ENCODE results near the gene ICAM5. TPM values are rescaled to one million over a fixed set of nuclear protein-coding genes. Genes with fewer than 3 reads are reported as not detected.
"Not testable (repeated sequence)": the region's sequence is repeated elsewhere in the genome, so short reads cannot be mapped to it uniquely, and the experiment has no call there.

ICAM5 gene
- total and polyA plus RNA-seq, 4 donors, result 4.1 to 32.1 (median 18.6) TPM

- Histone ChIP-seq H3K9ac (ENCODE audit: insufficient read depth in 1 of 2, low read length in 2 of 2) (peak overlapping the region in 1 of 2 donors; percentile 40), H3K4me1 (ENCODE audit: control insufficient read depth in 5 of 5, insufficient read depth in 5 of 5, low read length in 5 of 5) (peaks cover 0 to 25% (median 9%) of the 10 kb centered on the region in 5 donors), H3K27me3 (ENCODE audit: control insufficient read depth in 3 of 3, insufficient read depth in 3 of 3, low read length in 2 of 3) (no peaks in the 10 kb centered on the region), H3K4me3 (peak overlapping the region; percentile 47), H3K27ac (ENCODE audit: low read depth in 1 of 2, low read length in 1 of 2) (peak overlapping the region; percentile 76 to 89), H3K9me3 (ENCODE audit: control insufficient read depth in 4 of 4, insufficient read depth in 3 of 4, low read length in 3 of 4) (no peaks in the 10 kb centered on the region), H3K36me3 (ENCODE audit: control insufficient read depth in 4 of 4, insufficient read depth in 4 of 4, low read length in 4 of 4) (peaks cover 0 to 14% (median 8%) of the 10 kb centered on the region in 4 donors)
- ATAC-seq (ENCODE audit: insufficient read depth, low FRiP score) (no peak), DNase-seq (peak in 1 of 3 donors; percentile 33)
- no peak for TF ChIP-seq CTCF (IDR thresholded peaks at IDR 0.05; ENCODE audit: control extremely low read depth, extremely low read depth)
- 24 to 49% methylated on average over 43 to 44 of the region's 44 CpGs for WGBS, 2 donors
These were observed 44.2 kb downstream of the ICAM5 start for GRCh38 chr19:10333758-10334587.

- no peaks in the 10 kb centered on the region for H3K27me3 ChIP-seq (ENCODE audit: control insufficient read depth in 3 of 3, insufficient read depth in 3 of 3, low read length in 2 of 3)
- peak; percentile 79 for ATAC-seq (ENCODE audit: insufficient read depth, low FRiP score)
- H3K4me1 ChIP-seq (ENCODE audit: control insufficient read depth in 5 of 5, insufficient read depth in 5 of 5, low read length in 5 of 5), result peaks cover 0 to 25% (median 9%) of the 10 kb centered on the region in 5 donors
- H3K4me3 ChIP-seq, result peak overlapping the region; percentile 47
- H3K36me3 ChIP-seq (ENCODE audit: control insufficient read depth in 4 of 4, insufficient read depth in 4 of 4, low read length in 4 of 4), result peaks cover 0 to 8% (median 4%) of the 10 kb centered on the region in 4 donors
- H3K27ac ChIP-seq (ENCODE audit: low read depth in 1 of 2, low read length in 1 of 2), result peak overlapping the region; percentile 75 to 89
- 27 to 52% methylated on average over 58 to 59 of the region's 59 CpGs for whole genome bisulfite sequencing, 2 donors
- peak; percentile 95 to 96 (median 96) for DNase-seq
- H3K9me3 ChIP-seq (ENCODE audit: control insufficient read depth in 4 of 4, insufficient read depth in 3 of 4, low read length in 3 of 4), result no peaks in the 10 kb centered on the region
- TF ChIP-seq CTCF (IDR thresholded peaks at IDR 0.05; ENCODE audit: control extremely low read depth, extremely low read depth), result no peak
- H3K9ac ChIP-seq (ENCODE audit: insufficient read depth in 1 of 2, low read length in 2 of 2), result peak overlapping the region in 1 of 2 donors; percentile 14
These were observed 45.0 kb downstream of the ICAM5 start for GRCh38 chr19:10334588-10335351.

- ATAC-seq (ENCODE audit: insufficient read depth, low FRiP score) (no peak), DNase-seq (peak in 1 of 3 donors; percentile 4)
- 66 to 80% methylated on average over 26 of the region's 26 CpGs for WGBS, 2 donors
- Histone ChIP-seq H3K27ac (ENCODE audit: low read depth in 1 of 2, low read length in 1 of 2) (peak overlapping the region in 1 of 2 donors; percentile 32), H3K9me3 (ENCODE audit: control insufficient read depth in 4 of 4, insufficient read depth in 3 of 4, low read length in 3 of 4) (no peaks in the 10 kb centered on the region), H3K4me3 (no peak overlapping the region), H3K4me1 (ENCODE audit: control insufficient read depth in 5 of 5, insufficient read depth in 5 of 5, low read length in 5 of 5) (peaks cover 0 to 25% (median 9%) of the 10 kb centered on the region in 5 donors), H3K9ac (ENCODE audit: insufficient read depth in 1 of 2, low read length in 2 of 2) (no peak overlapping the region), H3K36me3 (ENCODE audit: control insufficient read depth in 4 of 4, insufficient read depth in 4 of 4, low read length in 4 of 4) (peaks cover 0 to 2% (median under 1%) of the 10 kb centered on the region in 4 donors), H3K27me3 (ENCODE audit: control insufficient read depth in 3 of 3, insufficient read depth in 3 of 3, low read length in 2 of 3) (no peaks in the 10 kb centered on the region)
- no peak for TF ChIP-seq CTCF (IDR thresholded peaks at IDR 0.05; ENCODE audit: control extremely low read depth, extremely low read depth)
These were observed 45.7 kb downstream of the ICAM5 start for GRCh38 chr19:10335352-10335985.

- H3K9ac ChIP-seq (ENCODE audit: insufficient read depth in 1 of 2, low read length in 2 of 2), result not testable (repeated sequence)
These were observed 47.0 kb downstream of the ICAM5 start for GRCh38 chr19:10336725-10337124.

More at GRCh38 chr19:10336725-10337124, 47.0 kb downstream of the ICAM5 start:
- not testable (repeated sequence) for H3K36me3 ChIP-seq (ENCODE audit: control insufficient read depth in 4 of 4, insufficient read depth in 4 of 4, low read length in 4 of 4); H3K27me3 ChIP-seq (ENCODE audit: control insufficient read depth in 3 of 3, insufficient read depth in 3 of 3, low read length in 2 of 3); H3K9me3 ChIP-seq (ENCODE audit: control insufficient read depth in 4 of 4, insufficient read depth in 3 of 4, low read length in 3 of 4); DNase-seq; H3K4me3 ChIP-seq; H3K27ac ChIP-seq (ENCODE audit: low read depth in 1 of 2, low read length in 1 of 2); ATAC-seq (ENCODE audit: insufficient read depth, low FRiP score)
- peaks cover 0 to 25% (median 9%) of the 10 kb centered on the region in 5 donors for H3K4me1 ChIP-seq (ENCODE audit: control insufficient read depth in 5 of 5, insufficient read depth in 5 of 5, low read length in 5 of 5)
- WGBS, 2 donors, result 97 to 99% methylated on average over 9 of the region's 9 CpGs

Measured in lung (tissue), 12 donors.